ENCODE data around the gene CHMP4B. TPM values are rescaled to one million over a fixed set of nuclear protein-coding genes. Genes with fewer than 3 reads are reported as not detected.
A peak's percentile ranks its signal among the peaks of the same experiment; 100 is the strongest.

Gene CHMP4B
- total and polyA plus RNA-seq, 12 donors, result 87.5 to 246 (median 103) TPM

GRCh38 chr20:33889312-33889711 lies 78.2 kb downstream of the CHMP4B start:
- Histone ChIP-seq H3K9me3 (peaks cover 0 to 21% (median 7%) of the 10 kb centered on the region in 11 donors), H3K36me3 (no peaks in the 10 kb centered on the region), H3K4me3 (no peak overlapping the region), H3K27ac (no peak overlapping the region), H3K4me1 (no peaks in the 10 kb centered on the region), H3K27me3 (no peaks in the 10 kb centered on the region)
- TF ChIP-seq CTCF (IDR thresholded peaks at IDR 0.05), result no peak
- ATAC-seq (no peak), DNase-seq (no peak)
- intact Hi-C loops (cut with DNase I), result no loop called here

DNA sequence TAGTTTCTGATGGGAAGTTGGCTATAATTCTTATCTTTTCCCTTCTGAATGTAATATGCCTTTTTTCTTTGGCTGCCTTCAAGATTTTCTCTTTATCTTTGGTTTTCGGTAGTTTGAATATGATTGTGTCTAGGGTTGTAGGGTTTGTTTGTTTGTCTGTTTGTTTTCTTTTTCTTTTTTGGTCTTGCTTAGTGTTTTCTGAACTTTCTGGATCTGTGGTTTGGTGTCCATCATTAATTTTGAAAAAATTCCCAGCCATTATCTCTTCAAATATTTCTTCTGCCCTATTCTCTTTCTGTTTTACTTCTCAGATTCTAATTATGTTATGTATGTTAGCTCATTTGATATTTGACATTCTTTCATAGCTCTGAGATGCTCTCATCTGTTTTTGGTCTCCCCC lies 79.4 kb downstream of the CHMP4B start:
- no peak overlapping the region for H3K27ac ChIP-seq
- H3K4me3 ChIP-seq, result no peak overlapping the region
- no peak for ATAC-seq
- H3K27me3 ChIP-seq, result no peaks in the 10 kb centered on the region
- no peaks in the 10 kb centered on the region for H3K36me3 ChIP-seq
- peaks cover 0 to 21% (median 7%) of the 10 kb centered on the region in 11 donors for H3K9me3 ChIP-seq
- TF ChIP-seq CTCF (IDR thresholded peaks at IDR 0.05), result no peak
- intact Hi-C loops (cut with DNase I), result no loop called here
- no peak for DNase-seq
- H3K4me1 ChIP-seq, result peaks cover 0 to 7% (median 0%) of the 10 kb centered on the region in 9 donors
- 67 to 84% methylated on average over 1 of the region's 1 CpG for WGBS, 2 donors

GRCh38 chr20:33893314-33893713 lies 82.2 kb downstream of the CHMP4B start:
- intact Hi-C loops (cut with DNase I), result no loop called here
- Histone ChIP-seq H3K27me3 (no peaks in the 10 kb centered on the region), H3K4me3 (no peak overlapping the region), H3K36me3 (no peaks in the 10 kb centered on the region), H3K4me1 (peaks cover 0 to 8% (median 0%) of the 10 kb centered on the region in 9 donors), H3K27ac (no peak overlapping the region), H3K9me3 (peaks cover 0 to 21% (median 7%) of the 10 kb centered on the region in 11 donors)
- 74 to 75% methylated on average over 4 of the region's 4 CpGs for WGBS, 2 donors
- ATAC-seq (no peak), DNase-seq (no peak)
- TF ChIP-seq CTCF (IDR thresholded peaks at IDR 0.05), result no peak

- Histone ChIP-seq H3K4me1 (peaks cover 0 to 8% (median 0%) of the 10 kb centered on the region in 9 donors), H3K9me3 (peaks cover 0 to 17% (median 7%) of the 10 kb centered on the region in 11 donors), H3K27me3 (no peaks in the 10 kb centered on the region), H3K27ac (peak overlapping the region in 4 of 10 donors; percentile 7 to 25 (median 20)), H3K4me3 (no peak overlapping the region), H3K36me3 (no peaks in the 10 kb centered on the region)
- no peak for DNase-seq
- ATAC-seq, result peak; percentile 58 to 94 (median 85)
- WGBS, 2 donors, result 21 to 36% methylated on average over 3 of the region's 3 CpGs
- TF ChIP-seq CTCF (IDR thresholded peaks at IDR 0.05), result no peak
- intact Hi-C loops (cut with DNase I), result no loop called here
Observed at GRCh38 chr20:33894798-33895197, 83.7 kb downstream of the CHMP4B start.

Measured in heart right ventricle (tissue), 16 donors.